ENCODE results near the gene HADHA. TPM values are rescaled to one million over a fixed set of nuclear protein-coding genes. Genes with fewer than 3 reads are reported as not detected.
A peak's percentile ranks its signal among the peaks of the same experiment; 100 is the strongest.

HADHA gene
- total RNA-seq, 5 donors from 2014 or later (not counting 1 experiment from before 2014, with no cell fraction given), result 76.1 to 95.8 (median 91.9) TPM

DNA sequence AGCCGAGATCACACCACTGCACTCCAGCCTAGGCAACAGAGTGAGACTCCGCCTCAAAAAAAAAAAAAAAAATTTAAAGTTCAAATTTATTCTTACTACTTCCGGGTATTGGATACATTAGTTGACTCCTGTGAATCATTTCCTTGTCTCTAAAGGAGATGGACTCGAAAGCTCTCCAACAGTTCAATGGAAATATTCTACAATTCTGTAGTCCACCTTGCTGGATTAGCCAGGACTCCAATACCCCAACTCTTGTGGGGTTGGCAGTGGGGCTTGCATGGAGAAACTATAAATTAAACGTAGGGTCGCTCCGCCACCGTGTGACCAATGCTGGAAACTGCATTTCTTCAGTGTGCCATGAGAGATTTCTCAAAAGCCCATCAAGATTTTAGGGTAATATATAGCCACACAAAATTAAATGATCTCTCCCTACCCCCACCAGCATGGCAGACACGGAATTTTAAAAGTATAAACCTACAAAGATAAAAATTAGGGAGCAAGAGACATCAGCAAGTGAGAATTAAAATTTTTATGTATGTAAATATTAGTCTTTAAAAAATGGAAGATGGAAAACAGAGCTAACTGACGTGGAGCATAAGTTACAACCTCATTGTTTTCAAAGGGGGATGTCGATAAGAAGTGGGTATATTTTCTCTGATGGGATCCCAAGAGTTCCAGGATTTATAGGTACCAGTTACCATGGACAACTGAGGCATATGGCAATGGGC, 99.3 kb downstream of the HADHA start:
- H3K27ac Mint-ChIP-seq, result no peak overlapping the region
- CTCF ChIA-PET, result interaction anchor here (0.6 to 1.8 kb wide), 9 partner anchors 10 to 1920 kb away, joined by 3 to 7 read pairs (median 4); no protein-coding TSS in a partner anchor

DNA sequence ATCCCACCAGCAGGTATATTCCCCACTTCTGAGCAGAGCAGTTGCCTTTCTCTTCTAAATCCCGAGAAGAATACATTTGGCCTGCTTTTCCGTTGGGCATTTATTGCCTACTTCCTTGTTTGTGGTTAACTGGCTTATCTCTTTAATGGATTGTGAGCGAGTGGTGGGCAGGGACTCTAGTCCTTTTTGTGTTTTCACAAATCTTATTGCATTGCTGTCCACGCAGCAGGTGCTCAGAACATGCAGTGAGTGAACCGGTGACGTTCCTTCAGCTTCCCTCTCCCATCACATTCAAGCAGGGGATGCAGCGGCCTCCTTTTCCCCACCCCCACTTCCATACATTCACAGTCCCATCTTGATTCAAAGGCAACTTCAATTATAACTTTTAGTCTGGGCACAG, 100.4 kb downstream of the HADHA start:
- CTCF ChIA-PET, result interaction anchor here (0.6 to 1.8 kb wide), 4 partner anchors 9 to 1505 kb away, joined by 3 to 6 read pairs (median 4); no protein-coding TSS in a partner anchor
- H3K4me1 ChIP-seq (ENCODE audit: control insufficient read depth in 1 of 2, extremely low read depth in 1 of 2, insufficient read depth in 2 of 2, low read length in 2 of 2), result no peaks in the 10 kb centered on the region
- DNase-seq, result no peak
- H3K27ac ChIP-seq (ENCODE audit: low read length), result no peak overlapping the region
- POLR2A ChIA-PET, result no interaction called here
- 87% methylated on average over 4 of the region's 7 CpGs for WGBS (ENCODE audit: insufficient coverage)
- Mint-ChIP-seq H3K4me1 (peaks cover 0 to 4% (median 2%) of the 10 kb centered on the region in 3 donors), H3K27ac (no peak overlapping the region), H3K36me3 (no peaks in the 10 kb centered on the region), H3K4me3 (no peak overlapping the region), H3K9me3 (no peaks in the 10 kb centered on the region), H3K27me3 (peaks cover under 1 to 5% of the 10 kb centered on the region in 2 donors)
- ATAC-seq (replicated peaks in 1 of 4), result no peak
- no peaks in the 10 kb centered on the region for H3K36me3 ChIP-seq (ENCODE audit: control insufficient read depth in 2 of 2, extremely low read depth in 1 of 2, insufficient read depth in 1 of 2, low read length in 1 of 2)
- no peaks in the 10 kb centered on the region for H3K9me3 ChIP-seq
- H3K27me3 ChIP-seq (replicated peaks in 1 of 2; ENCODE audit: control insufficient read depth in 2 of 2, extremely low read depth in 1 of 2, insufficient read depth in 2 of 2, low read length in 1 of 2), result peaks cover 0 to 3% of the 10 kb centered on the region in 2 experiments
- H3K4me3 ChIP-seq (ENCODE audit: control insufficient read depth in 1 of 2, extremely low read depth in 1 of 2, low read length in 1 of 2), result no peak overlapping the region

More for the DNA sequence above, 99.3 kb downstream of the HADHA start:
- H3K27me3 Mint-ChIP-seq, result peaks cover 10 to 11% of the 10 kb centered on the region in 2 donors
- POLR2A ChIA-PET, result interaction anchor here in 1 of 2 donors (0.7 kb wide), 1 partner anchor 575 kb away, joined by 10 read pairs; no protein-coding TSS in a partner anchor
- WGBS (ENCODE audit: insufficient coverage), result 60% methylated on average over 2 of the region's 11 CpGs
- Histone ChIP-seq H3K4me3 (ENCODE audit: control insufficient read depth in 1 of 2, extremely low read depth in 1 of 2, low read length in 1 of 2) (no peak overlapping the region), H3K4me1 (ENCODE audit: control insufficient read depth in 1 of 2, extremely low read depth in 1 of 2, insufficient read depth in 2 of 2, low read length in 2 of 2) (no peaks in the 10 kb centered on the region), H3K27ac (ENCODE audit: low read length) (no peak overlapping the region), H3K27me3 (replicated peaks in 1 of 2; ENCODE audit: control insufficient read depth in 2 of 2, extremely low read depth in 1 of 2, insufficient read depth in 2 of 2, low read length in 1 of 2) (peaks cover 0 to 12% of the 10 kb centered on the region in 2 experiments), H3K9me3 (no peaks in the 10 kb centered on the region), H3K36me3 (ENCODE audit: control insufficient read depth in 2 of 2, extremely low read depth in 1 of 2, insufficient read depth in 1 of 2, low read length in 1 of 2) (no peaks in the 10 kb centered on the region)
- peaks cover 0 to 4% (median 2%) of the 10 kb centered on the region in 3 donors for H3K4me1 Mint-ChIP-seq
- peak; percentile 53 to 78 (median 64) for ATAC-seq (replicated peaks in 1 of 4)
- no peaks in the 10 kb centered on the region for H3K9me3 Mint-ChIP-seq
- no peaks in the 10 kb centered on the region for H3K36me3 Mint-ChIP-seq
- DNase-seq, result peak; percentile 13 to 76 (median 51)
- H3K4me3 Mint-ChIP-seq, result no peak overlapping the region

DNA sequence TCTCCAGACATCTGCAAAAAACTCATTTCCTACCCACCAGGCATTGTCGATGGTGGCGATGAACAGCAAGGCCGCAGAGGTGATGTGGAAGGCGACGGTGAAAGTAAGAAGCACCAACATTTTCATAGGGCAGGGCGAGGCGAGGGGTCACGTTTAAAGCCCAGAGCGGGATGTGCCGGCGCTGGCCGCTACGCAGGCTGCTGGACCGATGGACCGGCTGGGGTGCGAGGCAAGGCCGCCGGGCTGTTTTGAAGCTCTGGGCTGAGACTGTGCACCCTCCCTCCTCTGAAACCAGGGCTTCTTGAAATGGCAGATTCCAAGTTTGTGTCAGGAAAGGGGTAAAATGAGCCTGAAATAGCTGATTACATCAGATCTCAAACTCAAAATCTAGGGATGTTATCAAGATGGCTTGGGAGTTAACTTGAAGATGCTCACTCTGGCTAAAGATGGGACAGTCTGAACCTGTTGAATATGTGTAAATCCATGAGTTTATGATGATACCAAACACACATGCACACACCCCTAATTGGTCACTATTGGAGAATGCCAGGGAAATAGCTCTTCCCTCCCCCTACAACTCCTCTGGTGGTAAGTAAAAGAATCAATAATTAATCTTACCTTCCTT, 103.2 kb downstream of the HADHA start:
- Mint-ChIP-seq H3K4me3 (no peak overlapping the region), H3K27ac (no peak overlapping the region), H3K27me3 (no peaks in the 10 kb centered on the region), H3K9me3 (no peaks in the 10 kb centered on the region), H3K4me1 (peaks cover 0 to 4% (median 2%) of the 10 kb centered on the region in 3 donors), H3K36me3 (peaks cover 4% of the 10 kb centered on the region)
- H3K36me3 ChIP-seq (ENCODE audit: control insufficient read depth in 2 of 2, extremely low read depth in 1 of 2, insufficient read depth in 1 of 2, low read length in 1 of 2), result peaks cover 0 to 3% of the 10 kb centered on the region in 2 donors
- H3K27me3 ChIP-seq (replicated peaks in 1 of 2; ENCODE audit: control insufficient read depth in 2 of 2, extremely low read depth in 1 of 2, insufficient read depth in 2 of 2, low read length in 1 of 2), result no peaks in the 10 kb centered on the region
- ChIA-PET POLR2A (no interaction called here), CTCF (interaction anchor here in 1 of 2 donors (1.2 kb wide), 1 partner anchor 150 kb away, joined by 3 read pairs; no protein-coding TSS in a partner anchor)
- no peak overlapping the region for H3K4me3 ChIP-seq (ENCODE audit: control insufficient read depth in 1 of 2, extremely low read depth in 1 of 2, low read length in 1 of 2)
- no peak for ATAC-seq (replicated peaks in 1 of 4)
- H3K27ac ChIP-seq (ENCODE audit: low read length), result no peak overlapping the region
- no peaks in the 10 kb centered on the region for H3K9me3 ChIP-seq
- no peaks in the 10 kb centered on the region for H3K4me1 ChIP-seq (ENCODE audit: control insufficient read depth in 1 of 2, extremely low read depth in 1 of 2, insufficient read depth in 2 of 2, low read length in 2 of 2)
- no peak for DNase-seq
- WGBS (ENCODE audit: insufficient coverage), result 90% methylated on average over 17 of the region's 18 CpGs

Other genes starting within 250 kb of the HADHA start
- 10 to 100 TPM; 35.0 to 78.7 (median 71.2) TPM for gene RAB10, start 210.5 kb downstream of the HADHA start, total RNA-seq
- gene GAREM2, start 71.5 kb downstream of the HADHA start, total RNA-seq, result 1 to 10 TPM; 2.9 to 9.1 (median 5.2) TPM
- gene HADHB, start 307 bp upstream of the HADHA start, total RNA-seq, result 10 to 100 TPM; 44.4 to 62.9 (median 54.3) TPM
- gene SELENOI, start 101.5 kb upstream of the HADHA start, total RNA-seq, result 10 to 100 TPM; 18.3 to 37.1 (median 22.0) TPM
- 1 to 10 TPM; 1.3 to 3.4 (median 2.1) TPM for gene ADGRF3, start 102.2 kb upstream of the HADHA start, total RNA-seq
- gene DRC1, start 157.3 kb upstream of the HADHA start, total RNA-seq, result not detected
- 1 to 10 TPM in 1 of 5 donors, under 1 TPM in 4; 0.20 to 2.8 (median 0.45) TPM for gene OTOF, start 233.5 kb upstream of the HADHA start, total RNA-seq

Data from T-cell (primary cell).